B cell (primary cell): ENCODE data around the gene DAP. TPM values are rescaled to one million over a fixed set of nuclear protein-coding genes. Genes with fewer than 3 reads are reported as not detected.

ENCODE experiments used
- ATAC-seq: fragments of 200-7000 bp; cut with Tn5 transposase; one replicate; pipeline ENCODE4 v1.10.0; 2021; ENCODE audit warnings: low read depth, mild to moderate bottlenecking, moderate number of reproducible peaks, moderate library complexity
- CTCF ChIA-PET: fragments of 350-600 bp; sonication (Branson Sonifier 250); formaldehyde crosslinking; loops from one replicate; lab custom pipeline; 2021; ENCODE audit warnings: antibody characterized with exemption, inconsistent platforms; lab: Charles Lee
- POLR2A ChIA-PET: fragments of 350-600 bp; sonication (Branson Sonifier 250); formaldehyde crosslinking; loops from one replicate; lab custom pipeline; 2021; ENCODE audit warnings: antibody characterized with exemption; lab: Charles Lee
- DNase-seq: peaks from one replicate; pipeline ENCODE4 v3.0.0; 2013
- H2AFZ ChIP-seq: 2 replicates; pipeline ENCODE4 v1.6.1; 2012; ENCODE audit warnings: mild to moderate bottlenecking, low read depth, low read length; ENCODE audit not compliant: insufficient read depth, poor library complexity, severe bottlenecking
- H3K27ac ChIP-seq, 2 donors: 1 replicate in 1 of 2; 2 replicates in 1 of 2; pipeline ENCODE4 v1.5.1; 2012 to 2013; ENCODE audit warnings: low read length in 2 of 2, mild to moderate bottlenecking in 2 of 2, moderate library complexity in 1 of 2
- H3K27me3 ChIP-seq, 4 experiments: fragments of 200-600 bp in 1 of 4; sonication (generic) in 1 of 4; replicated peaks in 1 of 4; 1 replicate in 2 of 4; 2 replicates in 2 of 4; pipeline versions ENCODE4 v1.6.1 to v1.7.0; 2013 to 2016; ENCODE audit warnings: low read length in 3 of 4, mild to moderate bottlenecking in 2 of 4, mixed read lengths in 1 of 4, moderate library complexity in 1 of 4; ENCODE audit not compliant: insufficient read depth in 4 of 4, control insufficient read depth in 3 of 4; ENCODE audit errors: control extremely low read depth in 1 of 4
- H3K36me3 ChIP-seq, 2 experiments: replicated peaks in 1 of 2; 1 replicate in 1 of 2; 2 replicates in 1 of 2; pipeline versions ENCODE4 v1.6.1 to v1.7.1; 2013; ENCODE audit warnings: low read length in 1 of 2; ENCODE audit not compliant: insufficient read depth in 2 of 2, control insufficient read depth in 1 of 2; ENCODE audit errors: control extremely low read depth in 1 of 2, extremely low read depth in 1 of 2
- H3K4me1 ChIP-seq, 2 donors: fragments of 200-600 bp in 1 of 2; sonication (generic) in 1 of 2; 1 replicate in 1 of 2; 2 replicates in 1 of 2; pipeline versions ENCODE4 v1.5.1 to v1.6.1; 2013 to 2017; ENCODE audit warnings: low read length in 2 of 2; ENCODE audit not compliant: control insufficient read depth in 2 of 2, insufficient read depth in 2 of 2
- H3K4me2 ChIP-seq: replicated peaks from 2 replicates; pipeline ENCODE3; 2012; ENCODE audit warnings: mild to moderate bottlenecking, low read depth, low read length; ENCODE audit not compliant: poor library complexity, severe bottlenecking
- H3K4me3 ChIP-seq, 5 experiments: fragments of 200-600 bp in 1 of 5; sonication (generic) in 1 of 5; 1 replicate in 3 of 5; 2 replicates in 2 of 5; pipeline versions ENCODE4 v1.5.1 to v1.7.0; 2011 to 2016; ENCODE audit warnings: low read length in 4 of 5, mild to moderate bottlenecking in 4 of 5, low read depth in 2 of 5, control low read depth in 1 of 5, moderate library complexity in 1 of 5; ENCODE audit not compliant: insufficient read depth in 1 of 5; ENCODE audit errors: control extremely low read depth in 1 of 5, extremely low read depth in 1 of 5
- H3K79me2 ChIP-seq: fragments of 200-600 bp; sonication (generic); one replicate; pipeline ENCODE4 v1.6.0; 2016; ENCODE audit warnings: low read length; ENCODE audit not compliant: control insufficient read depth, insufficient read depth
- H3K9ac ChIP-seq: fragments of 200-600 bp; sonication (generic); 2 replicates; pipeline ENCODE4 v1.6.1; 2017; ENCODE audit warnings: mild to moderate bottlenecking, low read length, moderate library complexity
- H3K9me3 ChIP-seq, 3 donors: one replicate each; pipeline versions ENCODE4 v1.6.1 to v1.7.1; 2013; ENCODE audit warnings: low read length in 2 of 3; ENCODE audit not compliant: control insufficient read depth in 2 of 3, insufficient read depth in 1 of 3; ENCODE audit errors: control extremely low read depth in 1 of 3
- H4K20me1 ChIP-seq: 2 replicates; pipeline ENCODE4 v1.6.0; 2012; ENCODE audit warnings: mild to moderate bottlenecking, low read length; ENCODE audit not compliant: insufficient read depth, control insufficient read depth, poor library complexity, severe bottlenecking
- H3K27ac Mint-ChIP-seq: one replicate; pipeline ENCODE4 v1.8.0; 2021; ENCODE audit warnings: mixed read lengths
- H3K27me3 Mint-ChIP-seq: one replicate; pipeline ENCODE4 v1.8.0; 2021; ENCODE audit warnings: mixed read lengths
- H3K4me1 Mint-ChIP-seq: one replicate; pipeline ENCODE4 v1.8.0; 2021; ENCODE audit warnings: mixed read lengths
- H3K4me3 Mint-ChIP-seq: one replicate; pipeline ENCODE4 v1.8.0; 2021; ENCODE audit warnings: mixed read lengths
- H3K9me3 Mint-ChIP-seq: one replicate; pipeline ENCODE4 v1.8.0; 2022; ENCODE audit warnings: mixed read lengths; ENCODE audit not compliant: insufficient read depth
- EZH2 ChIP-seq: IDR thresholded peaks from 2 replicates; pipeline ENCODE4 v1.6.1; 2012; ENCODE audit warnings: borderline replicate concordance, low read depth, mild to moderate bottlenecking, moderate library complexity, low read length; ENCODE audit not compliant: insufficient read depth, poor library complexity, severe bottlenecking
- WGBS: methylation state at CpG from one replicate; pipeline ENCODE4 v1.1.5; 2013; ENCODE audit warnings: missing lambda C conversion rate; ENCODE audit not compliant: insufficient coverage; 5-methylcytosine and 5-hydroxymethylcytosine counted together
- intact Hi-C: fragments of 100-400 bp; cut with micrococcal nuclease; formaldehyde crosslinking; loops from one replicate; pipeline ENCODE4 v1.10.0; 2022
- polyA plus RNA-seq: library from polyadenylated mRNA; depleted of rRNA; stranded (reverse); fragments of >200 nt; gene quantifications from 2 replicates; pipeline ENCODE4 v1.2.3, GENCODE V29; 2012
- total RNA-seq, 2 donors: library from RNA; stranded (reverse); fragments of 120-200 nt in 1 of 2; gene quantifications; 1 replicate in 1 of 2; 2 replicates in 1 of 2; pipeline versions ENCODE4 v1.2.3 to v1.2.4, GENCODE V29; 2013 to 2022
- TF ChIP-seq, protein P1 (sequence below): fragments of 200-600 bp; IDR thresholded peaks from one replicate; pipeline ENCODE4 v1.8.0; 2022; ENCODE audit warnings: antibody characterized with exemption, mild to moderate bottlenecking

DAP gene
- total and polyA plus RNA-seq, 2 donors (not counting 1 experiment from before 2014, with no cell fraction given) = 42.6 to 49.8 TPM

DNA sequence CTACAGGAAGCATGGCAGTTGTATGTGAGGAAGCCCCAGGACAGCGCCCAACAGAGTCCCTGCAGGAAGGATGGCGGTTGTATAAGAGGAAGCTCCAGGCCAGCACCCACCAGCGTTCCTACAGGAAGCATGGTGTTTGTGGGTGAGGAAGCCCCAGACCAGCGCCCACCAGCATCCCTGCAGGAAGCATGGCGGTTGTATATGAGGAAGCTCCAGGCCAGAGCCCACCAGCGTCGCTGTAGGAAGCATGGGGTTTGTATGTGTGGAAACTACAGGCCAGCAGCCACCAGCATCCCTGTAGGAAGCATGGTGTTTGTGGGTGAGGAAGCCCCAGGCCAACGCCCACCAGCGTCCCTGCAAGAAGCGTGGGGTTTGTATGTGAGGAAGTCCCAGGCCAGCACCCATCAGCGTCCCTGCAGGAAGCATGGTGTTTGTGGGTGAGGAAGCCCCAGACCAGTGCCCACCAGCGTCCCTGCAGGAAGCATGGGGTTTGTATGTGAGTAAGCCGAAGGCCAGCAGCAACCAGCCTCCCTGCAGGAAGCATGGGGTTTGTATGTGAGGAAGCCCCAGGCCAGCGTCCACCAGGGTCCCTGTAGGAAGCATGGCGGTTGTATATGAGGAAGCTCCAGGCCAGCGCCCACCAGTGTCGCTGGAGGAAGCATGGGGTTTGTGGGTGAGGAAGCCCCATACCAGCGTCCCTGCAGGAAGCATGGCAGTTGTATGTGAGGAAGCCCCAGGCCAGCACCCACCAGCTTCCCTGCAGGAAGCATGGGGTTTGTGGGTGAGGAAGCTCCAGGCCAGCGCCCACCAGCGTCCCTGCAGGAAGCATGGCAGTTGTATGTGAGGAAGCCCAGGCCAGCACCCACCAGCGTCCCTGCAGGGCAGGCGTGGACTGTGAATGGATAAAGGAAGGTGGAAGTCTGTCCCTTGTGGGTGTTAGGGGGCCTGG is 79.0 kb downstream of the DAP start:
- ChIA-PET POLR2A (no interaction called here), CTCF (interaction anchor here (0.6 kb wide), 1 partner anchor 54 kb away, joined by 3 read pairs; no protein-coding TSS in a partner anchor)
- Histone ChIP-seq H3K27me3 (no peaks in the 10 kb centered on the region), H3K36me3 (peaks cover 2 to 61% of the 10 kb centered on the region in 2 experiments), H3K4me3 (no peak overlapping the region), H3K79me2 (no peaks in the 10 kb centered on the region), H4K20me1 (peaks cover 4% of the 10 kb centered on the region), H3K9ac (no peak overlapping the region), H2AFZ (no peak overlapping the region), H3K9me3 (peaks cover 0 to 4% (median 0%) of the 10 kb centered on the region in 3 donors), H3K4me1 (peaks cover 0 to 5% of the 10 kb centered on the region in 2 donors), H3K4me2 (no peak overlapping the region), H3K27ac (no peak overlapping the region)
- H3K4me3 Mint-ChIP-seq = no peak overlapping the region
- TF ChIP-seq, protein P1, sequence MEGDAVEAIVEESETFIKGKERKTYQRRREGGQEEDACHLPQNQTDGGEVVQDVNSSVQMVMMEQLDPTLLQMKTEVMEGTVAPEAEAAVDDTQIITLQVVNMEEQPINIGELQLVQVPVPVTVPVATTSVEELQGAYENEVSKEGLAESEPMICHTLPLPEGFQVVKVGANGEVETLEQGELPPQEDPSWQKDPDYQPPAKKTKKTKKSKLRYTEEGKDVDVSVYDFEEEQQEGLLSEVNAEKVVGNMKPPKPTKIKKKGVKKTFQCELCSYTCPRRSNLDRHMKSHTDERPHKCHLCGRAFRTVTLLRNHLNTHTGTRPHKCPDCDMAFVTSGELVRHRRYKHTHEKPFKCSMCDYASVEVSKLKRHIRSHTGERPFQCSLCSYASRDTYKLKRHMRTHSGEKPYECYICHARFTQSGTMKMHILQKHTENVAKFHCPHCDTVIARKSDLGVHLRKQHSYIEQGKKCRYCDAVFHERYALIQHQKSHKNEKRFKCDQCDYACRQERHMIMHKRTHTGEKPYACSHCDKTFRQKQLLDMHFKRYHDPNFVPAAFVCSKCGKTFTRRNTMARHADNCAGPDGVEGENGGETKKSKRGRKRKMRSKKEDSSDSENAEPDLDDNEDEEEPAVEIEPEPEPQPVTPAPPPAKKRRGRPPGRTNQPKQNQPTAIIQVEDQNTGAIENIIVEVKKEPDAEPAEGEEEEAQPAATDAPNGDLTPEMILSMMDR = no peak
- TF ChIP-seq EZH2 = no peak
- no peak for ATAC-seq
- no peak overlapping the region for H3K27ac Mint-ChIP-seq
- intact Hi-C loops = no loop called here
- H3K27me3 Mint-ChIP-seq = no peaks in the 10 kb centered on the region
- peaks cover 2% of the 10 kb centered on the region for H3K9me3 Mint-ChIP-seq
- DNase-seq = no peak
- peaks cover 14% of the 10 kb centered on the region for H3K4me1 Mint-ChIP-seq
- WGBS = 76% methylated on average over 22 of the region's 22 CpGs
